IMR-90 (cell line): ENCODE results near the gene GHR. TPM values are rescaled to one million over a fixed set of nuclear protein-coding genes. Genes with fewer than 3 reads are reported as not detected.

Source experiments
- ATAC-seq: fragments of 200-7000 bp; cut with Tn5 transposase; 2 replicates; pipeline ENCODE4 v1.9.1; 2020; ENCODE audit warnings: low read depth, mild to moderate bottlenecking, moderate library complexity
- BruUV-seq: library from RNA; stranded (reverse); fragments of 400-500 nt; replicated peaks from 2 replicates; lab custom pipeline; 2021; lab: Mats Ljungman, UMichigan
- CTCF ChIA-PET: fragments of 300-600 bp; formaldehyde crosslinking; extraction: SDS; loops from one replicate; lab custom pipeline; 2021; ENCODE audit warnings: antibody characterized with exemption; lab: Yijun Ruan, JAX
- POLR2A ChIA-PET: fragments of 300-600 bp; sonication (Branson Sonifier 250); formaldehyde crosslinking; loops from one replicate; lab custom pipeline; 2022; ENCODE audit warnings: antibody characterized with exemption; ENCODE audit not compliant: unreplicated experiment; lab: Charles Lee
- DNase-seq: peaks from one replicate; pipeline ENCODE4 v3.0.0; 2013
- H2AFZ ChIP-seq: replicated peaks from 2 replicates; pipeline ENCODE3; 2013; ENCODE audit warnings: low read length, mild to moderate bottlenecking; ENCODE audit not compliant: poor library complexity
- H2AK5ac ChIP-seq: 2 replicates; pipeline ENCODE4 v1.6.1; 2013; ENCODE audit warnings: low read depth, low read length, inconsistent platforms
- H2AK9ac ChIP-seq: replicated peaks from 2 replicates; pipeline ENCODE3; 2013; ENCODE audit warnings: mild to moderate bottlenecking, low read depth, low read length, moderate library complexity; ENCODE audit not compliant: poor library complexity
- H2BK120ac ChIP-seq: 2 replicates; pipeline ENCODE4 v1.6.1; 2013; ENCODE audit warnings: low read depth, low read length, inconsistent platforms
- H2BK15ac ChIP-seq: 3 replicates; pipeline ENCODE4 v1.6.1; 2013; ENCODE audit warnings: low read depth, low read length, inconsistent platforms
- H2BK20ac ChIP-seq: 2 replicates; pipeline ENCODE4 v1.6.1; 2013; ENCODE audit warnings: low read depth, mild to moderate bottlenecking, inconsistent platforms, low read length, moderate library complexity
- H2BK5ac ChIP-seq: 2 replicates; pipeline ENCODE4 v1.6.1; 2013; ENCODE audit warnings: mild to moderate bottlenecking, low read depth, low read length, inconsistent platforms; ENCODE audit not compliant: poor library complexity, severe bottlenecking
- H3K14ac ChIP-seq: replicated peaks from 2 replicates; pipeline ENCODE4 v1.6.1; 2013; ENCODE audit warnings: low read depth, low read length, inconsistent platforms
- H3K18ac ChIP-seq: 2 replicates; pipeline ENCODE4 v1.6.1; 2013; ENCODE audit warnings: low read depth, low read length, control low read depth
- H3K23ac ChIP-seq: 2 replicates; pipeline ENCODE4 v1.6.1; 2013; ENCODE audit warnings: low read depth, low read length, inconsistent platforms
- H3K27ac ChIP-seq: 2 replicates; pipeline ENCODE4 v1.5.1; 2013; ENCODE audit warnings: mild to moderate bottlenecking, control low read depth, low read length; ENCODE audit not compliant: insufficient read depth
- H3K27me3 ChIP-seq: 2 replicates; pipeline ENCODE4 v1.6.1; 2013; ENCODE audit warnings: low read length; ENCODE audit not compliant: control insufficient read depth, insufficient read depth
- H3K36me3 ChIP-seq: 2 replicates; pipeline ENCODE4 v1.6.1; 2013; ENCODE audit warnings: low read length, mixed read lengths; ENCODE audit not compliant: control insufficient read depth, insufficient read depth
- H3K4ac ChIP-seq: 2 replicates; pipeline ENCODE4 v1.6.1; 2013; ENCODE audit warnings: low read depth, low read length, inconsistent platforms
- H3K4me1 ChIP-seq: 2 replicates; pipeline ENCODE4 v1.6.1; 2013; ENCODE audit warnings: low read length, mixed read lengths; ENCODE audit not compliant: control insufficient read depth, insufficient read depth
- H3K4me2 ChIP-seq: 2 replicates; pipeline ENCODE4 v1.6.1; 2013; ENCODE audit warnings: low read depth, mild to moderate bottlenecking, control low read depth, low read length, moderate library complexity
- H3K4me3 ChIP-seq: 2 replicates; pipeline ENCODE4 v1.5.1; 2013; ENCODE audit warnings: low read depth, mild to moderate bottlenecking, control low read depth, low read length, moderate library complexity; ENCODE audit not compliant: insufficient read depth
- H3K56ac ChIP-seq: 2 replicates; pipeline ENCODE4 v1.6.1; 2013; ENCODE audit warnings: low read length, inconsistent platforms; ENCODE audit not compliant: insufficient read depth; ENCODE audit errors: extremely low read depth
- H3K79me1 ChIP-seq, 2 experiments: 2 replicates each; pipeline ENCODE4 v1.6.1; 2013; ENCODE audit warnings: low read length in 2 of 2, inconsistent platforms in 1 of 2, low read depth in 1 of 2
- H3K9ac ChIP-seq: 2 replicates; pipeline ENCODE4 v1.6.1; 2013; ENCODE audit warnings: low read depth, low read length, control low read depth
- H3K9me1 ChIP-seq: 2 replicates; pipeline ENCODE4 v1.6.1; 2013; ENCODE audit warnings: low read length, inconsistent platforms; ENCODE audit not compliant: insufficient read depth
- H3K9me3 ChIP-seq: 2 replicates; pipeline ENCODE4 v1.6.1; 2013; ENCODE audit warnings: low read length; ENCODE audit not compliant: control insufficient read depth, insufficient read depth
- H4K20me1 ChIP-seq: 2 replicates; pipeline ENCODE4 v1.6.1; 2013; ENCODE audit warnings: low read length, inconsistent platforms; ENCODE audit not compliant: insufficient read depth
- H4K5ac ChIP-seq: 2 replicates; pipeline ENCODE4 v1.6.1; 2013; ENCODE audit warnings: mild to moderate bottlenecking, low read depth, low read length, control low read depth
- H4K8ac ChIP-seq, 2 experiments: 2 replicates each; pipeline ENCODE4 v1.6.1; 2013; ENCODE audit warnings: low read depth in 2 of 2, low read length in 2 of 2, control low read depth in 1 of 2, inconsistent platforms in 1 of 2
- H4K91ac ChIP-seq: 2 replicates; pipeline ENCODE4 v1.6.1; 2013; ENCODE audit warnings: low read depth, low read length, inconsistent platforms; ENCODE audit not compliant: insufficient read depth
- BHLHE40 ChIP-seq: fragments of 150-350 bp; IDR thresholded peaks from 2 replicates; pipeline ENCODE4 v1.6.1; 2016; ENCODE audit warnings: mild to moderate bottlenecking, low read depth, low read length
- CEBPB ChIP-seq: IDR thresholded peaks from 2 replicates; pipeline ENCODE4 v1.6.1; 2012; ENCODE audit warnings: low read depth, low read length, improper control_type of control experiment
- CHD1 ChIP-seq: IDR thresholded peaks from 2 replicates; pipeline ENCODE4 v1.6.1; 2012; ENCODE audit warnings: low read depth, low read length, improper control_type of control experiment
- CTCF ChIP-seq: conservative IDR thresholded peaks from 2 replicates; pipeline ENCODE4 v1.5.1; 2012; ENCODE audit warnings: mild to moderate bottlenecking, low read depth, low read length, improper control_type of control experiment
- ELK1 ChIP-seq: fragments of 150-350 bp; IDR thresholded peaks from 2 replicates; pipeline ENCODE4 v1.6.1; 2016; ENCODE audit warnings: low read depth, mild to moderate bottlenecking, low read length, moderate library complexity, borderline replicate concordance
- FOS ChIP-seq: fragments of 150-350 bp; IDR thresholded peaks from 2 replicates; pipeline ENCODE4 v1.6.1; 2016; ENCODE audit warnings: low read depth, low read length
- MAFK ChIP-seq: IDR thresholded peaks from 2 replicates; pipeline ENCODE4 v1.6.1; 2012; ENCODE audit warnings: low read depth, low read length, improper control_type of control experiment
- MAZ ChIP-seq: IDR thresholded peaks from 2 replicates; pipeline ENCODE4 v1.6.1; 2012; ENCODE audit warnings: low read depth, mild to moderate bottlenecking, low read length, improper control_type of control experiment, moderate library complexity, borderline replicate concordance
- MXI1 ChIP-seq: IDR thresholded peaks from 2 replicates; pipeline ENCODE4 v1.6.1; 2012; ENCODE audit warnings: low read depth, mild to moderate bottlenecking, low read length, moderate library complexity, borderline replicate concordance
- NFE2L2 ChIP-seq: fragments of 150-350 bp; IDR thresholded peaks from 2 replicates; pipeline ENCODE4 v1.6.1; 2016; ENCODE audit warnings: low read depth, mild to moderate bottlenecking, low read length
- POLR2A ChIP-seq: IDR thresholded peaks from 2 replicates; pipeline ENCODE4 v1.6.1; 2012; ENCODE audit warnings: mild to moderate bottlenecking, low read depth, low read length
- RAD21 ChIP-seq: IDR thresholded peaks from 2 replicates; pipeline ENCODE4 v1.6.1; 2012; ENCODE audit warnings: low read length, improper control_type of control experiment
- RCOR1 ChIP-seq: IDR thresholded peaks from 2 replicates; pipeline ENCODE4 v1.6.1; 2012; ENCODE audit warnings: mild to moderate bottlenecking, low read length, improper control_type of control experiment; ENCODE audit not compliant: insufficient replicate concordance
- SMC3 ChIP-seq: fragments of 150-350 bp; IDR thresholded peaks from 2 replicates; pipeline ENCODE4 v1.6.1; 2016; ENCODE audit warnings: low read depth, mild to moderate bottlenecking, antibody characterized with exemption, low read length, moderate library complexity
- USF2 ChIP-seq: fragments of 150-350 bp; IDR thresholded peaks from 2 replicates; pipeline ENCODE4 v1.6.1; 2017; ENCODE audit warnings: mild to moderate bottlenecking, antibody characterized with exemption, low read length, low read depth
- WGBS, 2 experiments: methylation state at CpG; one replicate each; pipeline versions ENCODE4 v1.1.5 to v1.1.7; 2013; ENCODE audit warnings: missing lambda C conversion rate in 2 of 2; ENCODE audit not compliant: insufficient read length in 1 of 2; ENCODE audit errors: extremely low coverage in 2 of 2; 5-methylcytosine and 5-hydroxymethylcytosine counted together
- dilution Hi-C: fragments of 300-500 bp; cut with HindIII; formaldehyde crosslinking; loops from one replicate; pipeline ENCODE4 v1.14.3; 2018; ENCODE audit warnings: low sequenced_read_pairs; ENCODE audit not compliant: unreplicated experiment
- in situ Hi-C: fragments of 300-500 bp; cut with MboI; formaldehyde crosslinking; loops from 3 replicates; pipeline ENCODE4 v1.14.3; 2019; ENCODE audit warnings: low sequenced_read_pairs, inconsistent platforms, mixed read lengths
- intact Hi-C: fragments of 100-400 bp; cut with micrococcal nuclease; formaldehyde crosslinking; loops from 2 replicates; pipeline ENCODE4 v1.10.0; 2022
- polyA plus RNA-seq, 3 experiments: library from polyadenylated mRNA; depleted of rRNA; stranded (reverse); fragments of >200 nt; gene quantifications; 2 replicates each; pipeline ENCODE4 v1.2.3, GENCODE V29; 2012; ENCODE audit warnings: low replicate concordance in 1 of 3
- total RNA-seq: library from RNA; depleted of rRNA; stranded (reverse); fragments of >200 nt; gene quantifications from 2 replicates; pipeline ENCODE4 v1.2.3, GENCODE V29; 2012

Gene GHR
- total and polyA plus RNA-seq, 2 of the 4 experiments (the other 2 are of a cell fraction): 0.36 to 1.1 TPM

- Histone ChIP-seq H3K9me1 (no peaks in the 10 kb centered on the region), H3K4me1 (no peaks in the 10 kb centered on the region), H2BK20ac (no peak overlapping the region), H3K23ac (no peak overlapping the region), H3K4me2 (no peak overlapping the region), H2AK9ac (no peak overlapping the region), H3K18ac (no peak overlapping the region), H4K20me1 (no peaks in the 10 kb centered on the region), H4K91ac (no peak overlapping the region), H2BK120ac (no peak overlapping the region), H3K56ac (no peak overlapping the region), H3K9me3 (no peaks in the 10 kb centered on the region), H3K79me1 (no peaks in the 10 kb centered on the region), H4K5ac (no peak overlapping the region), H2BK5ac (no peak overlapping the region), H3K27me3 (no peaks in the 10 kb centered on the region), H3K27ac (no peak overlapping the region), H3K4me3 (no peak overlapping the region), H2AK5ac (no peak overlapping the region), H3K9ac (no peak overlapping the region), H3K4ac (no peak overlapping the region), H4K8ac (no peak overlapping the region), H2BK15ac (no peak overlapping the region), H3K36me3 (no peaks in the 10 kb centered on the region), H2AFZ (peak overlapping the region; percentile 23), H3K14ac (no peak overlapping the region)
- intact Hi-C loops (no loop called here), dilution Hi-C loops (no loop called here), in situ Hi-C loops (no loop called here)
- 62% methylated on average over 2 of the region's 4 CpGs; no CpG with 5 or more reads in 1 of the 2 experiments for WGBS, 2 experiments
- ChIA-PET CTCF (no interaction called here), POLR2A (no interaction called here)
- no peak for TF ChIP-seq NFE2L2
- TF ChIP-seq BHLHE40: no peak
- no peak for TF ChIP-seq RCOR1
- no peak for TF ChIP-seq MAFK
- no peak for TF ChIP-seq USF2
- TF ChIP-seq FOS: no peak
- no peak for TF ChIP-seq ELK1
- TF ChIP-seq CEBPB: no peak
- no peak for TF ChIP-seq POLR2A
- TF ChIP-seq MAZ: no peak
- TF ChIP-seq CHD1: no peak
- TF ChIP-seq MXI1: no peak
- no peak for TF ChIP-seq RAD21
- no peak for TF ChIP-seq SMC3
- TF ChIP-seq CTCF: no peak
- DNase-seq (no peak), ATAC-seq (no peak)
- no TSS peak for BruUV-seq
These were observed 295.4 kb downstream of the GHR start for GRCh38 chr5:42718591-42718990.
